ENCODE results near the gene FGFR2.

FGFR2 gene

GRCh38 chr10:121598263-121599249 lies at the start of gene FGFR2:
Gene FGFR2, minus strand, starts transcription at chr10:121598444. Its CDS starts 4,627 bp downstream, at chr10:121593817.
- DNase-seq (ENCODE audit: low read depth): peak; percentile 12

- DNase-seq (ENCODE audit: low read depth): no peak
These were observed 49.2 kb upstream of the FGFR2 start for GRCh38 chr10:121647401-121647800.

DNA sequence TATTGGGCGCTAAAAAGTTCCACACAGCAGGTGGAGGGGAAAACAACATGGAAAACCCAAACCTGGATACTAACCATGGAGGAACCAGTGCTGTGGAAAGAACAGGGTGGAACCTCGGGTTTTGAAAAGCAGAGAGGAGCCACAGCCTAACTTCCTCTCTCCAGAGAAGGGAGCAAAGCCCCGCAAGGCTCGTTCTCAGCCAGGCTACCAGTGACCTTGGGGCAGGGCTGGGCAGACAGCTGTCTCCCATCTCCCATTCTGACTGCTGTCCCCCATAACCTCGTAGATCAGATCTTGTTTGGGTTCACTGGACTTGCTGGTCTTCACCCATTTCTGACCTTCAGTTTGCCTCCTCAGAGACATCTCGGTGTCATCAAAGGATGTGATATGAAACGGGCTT lies 47.5 kb upstream of the FGFR2 start:
- no peak for DNase-seq (ENCODE audit: low read depth)

DNA sequence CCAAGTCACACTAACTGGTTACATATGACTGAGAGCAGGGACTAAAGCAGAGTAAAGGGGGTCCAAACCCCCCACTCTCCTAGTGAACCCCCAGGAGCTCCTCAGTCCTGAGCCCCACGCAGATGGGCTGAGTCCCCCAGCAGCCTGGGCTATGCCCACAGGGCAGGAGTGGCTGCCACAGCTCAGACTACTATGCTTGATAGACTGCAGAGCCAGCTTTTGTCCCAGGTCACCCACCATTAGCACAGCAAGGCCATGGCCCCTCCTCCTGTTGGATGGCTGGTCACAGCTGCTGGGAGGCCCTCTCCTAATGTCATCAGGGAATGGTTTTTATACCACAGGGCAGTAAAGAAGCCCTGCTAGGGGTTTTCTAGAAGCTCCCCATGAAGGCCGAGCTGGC lies 46.3 kb upstream of the FGFR2 start:
- DNase-seq (ENCODE audit: low read depth): no peak

GRCh38 chr10:121640266-121640665 lies 42.0 kb upstream of the FGFR2 start:
- no peak for DNase-seq (ENCODE audit: low read depth)

DNA sequence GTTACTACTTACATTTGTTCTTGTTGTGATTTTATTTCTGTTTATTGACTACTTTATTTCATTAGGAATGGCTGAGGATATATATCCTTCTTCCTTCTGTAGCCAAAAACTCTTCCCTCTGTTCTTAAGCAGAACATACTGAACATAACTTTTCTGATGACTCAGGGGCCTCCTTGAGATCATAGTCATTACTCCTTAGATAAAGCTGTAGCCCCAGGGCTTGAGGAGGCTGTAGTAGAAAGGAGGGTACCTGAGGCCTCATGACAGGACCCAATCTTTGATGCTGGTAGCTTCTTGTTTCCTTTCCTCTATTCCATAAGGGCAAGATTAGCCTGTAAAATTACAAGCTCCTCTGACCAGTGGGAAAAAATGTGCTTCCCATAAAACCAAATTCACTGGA lies 41.2 kb upstream of the FGFR2 start:
- DNase-seq (ENCODE audit: low read depth): no peak

DNA sequence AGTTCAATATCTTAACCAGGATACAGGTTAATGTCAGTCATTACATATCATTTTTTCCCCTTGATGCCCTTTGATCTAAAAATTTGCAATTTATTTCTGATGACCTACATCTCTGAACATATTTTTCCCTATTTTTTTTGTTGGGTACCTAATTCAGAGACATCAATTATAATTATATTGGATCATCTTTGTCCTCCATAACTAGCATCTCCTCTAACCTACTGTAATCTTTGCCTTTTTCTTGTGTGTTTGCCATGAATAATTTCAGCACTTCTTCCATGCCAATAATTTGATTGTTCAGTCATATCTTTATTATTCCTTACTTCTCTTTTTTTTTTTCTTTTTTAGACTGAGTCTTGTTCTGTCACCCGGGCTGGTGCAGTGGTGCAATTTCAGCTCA lies 39.2 kb upstream of the FGFR2 start:
- no peak for DNase-seq (ENCODE audit: low read depth)

GRCh38 chr10:121633056-121633455 lies 34.8 kb upstream of the FGFR2 start:
- DNase-seq (ENCODE audit: low read depth): no peak

GRCh38 chr10:121631365-121632029 lies 33.3 kb upstream of the FGFR2 start:
- DNase-seq (ENCODE audit: low read depth): no peak

DNA sequence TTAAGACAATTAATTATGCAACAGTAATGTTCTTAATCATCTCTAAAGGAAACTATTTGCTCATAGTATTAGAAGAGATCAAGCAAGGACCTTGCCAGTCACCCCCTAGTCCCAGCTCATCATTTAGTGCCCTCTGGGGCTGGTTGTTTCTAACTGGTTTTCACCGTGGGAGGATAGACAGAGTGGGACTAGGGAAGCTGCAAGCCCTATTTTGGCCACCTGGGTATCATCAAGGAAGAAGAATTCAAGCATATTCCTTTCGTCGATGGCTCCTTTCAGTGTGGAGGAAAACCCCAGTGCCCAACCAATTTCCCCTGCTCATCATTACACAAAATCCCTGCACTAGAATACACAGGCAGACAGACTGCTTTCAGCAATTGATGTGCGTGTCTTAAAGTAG lies 30.6 kb upstream of the FGFR2 start:
- no peak for DNase-seq (ENCODE audit: low read depth)

- no peak for DNase-seq (ENCODE audit: low read depth)
These were observed 29.8 kb upstream of the FGFR2 start for GRCh38 chr10:121627876-121628581.

- no peak for DNase-seq (ENCODE audit: low read depth)
These were observed 26.7 kb upstream of the FGFR2 start for GRCh38 chr10:121624836-121625486.

GRCh38 chr10:121618906-121619305 lies 20.7 kb upstream of the FGFR2 start:
- DNase-seq (ENCODE audit: low read depth): no peak

DNA sequence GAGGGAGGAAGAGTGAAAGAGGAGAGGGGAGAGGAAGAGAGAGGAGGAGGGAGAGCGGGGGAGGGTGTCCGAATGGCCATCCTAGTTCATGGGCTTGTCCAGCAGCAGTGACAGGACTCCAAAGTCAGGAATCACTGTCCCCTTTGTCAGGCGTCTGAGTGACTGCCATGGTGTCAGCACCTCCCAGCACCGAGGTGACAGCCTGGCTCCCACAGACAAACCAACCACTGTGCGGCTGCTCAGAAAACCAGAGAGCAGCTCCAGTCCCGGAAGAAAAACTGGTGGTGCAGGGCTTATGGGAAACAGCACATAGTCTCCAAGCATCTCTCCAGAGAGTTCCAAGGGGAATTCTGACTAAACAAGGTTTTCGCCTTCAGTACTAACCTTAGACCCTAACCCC lies 18.9 kb upstream of the FGFR2 start:
- DNase-seq (ENCODE audit: low read depth): no peak

GRCh38 chr10:121616291-121616690 lies 18.0 kb upstream of the FGFR2 start:
- DNase-seq (ENCODE audit: low read depth): no peak

- DNase-seq (ENCODE audit: low read depth): no peak
These were observed 17.6 kb upstream of the FGFR2 start for GRCh38 chr10:121615836-121616235.

DNA sequence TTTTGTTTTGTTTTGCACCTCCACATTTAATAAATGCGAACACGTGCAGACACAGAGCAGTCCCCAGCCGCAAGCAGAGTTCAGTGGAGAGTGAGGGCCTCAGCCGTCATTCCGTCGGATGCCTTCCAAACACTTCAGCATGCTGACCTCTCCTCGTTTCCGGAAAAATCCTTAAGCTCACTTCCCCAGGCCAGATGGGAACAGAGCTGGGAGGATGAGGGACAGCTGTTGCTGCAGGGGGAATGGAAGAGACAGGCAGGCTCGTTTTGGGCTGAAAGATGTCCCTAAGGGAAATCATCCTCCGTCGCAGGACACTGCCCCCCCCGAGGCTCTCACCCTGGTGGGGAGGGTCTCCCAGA lies 17.2 kb upstream of the FGFR2 start:
- DNase-seq (ENCODE audit: low read depth): no peak

DNA sequence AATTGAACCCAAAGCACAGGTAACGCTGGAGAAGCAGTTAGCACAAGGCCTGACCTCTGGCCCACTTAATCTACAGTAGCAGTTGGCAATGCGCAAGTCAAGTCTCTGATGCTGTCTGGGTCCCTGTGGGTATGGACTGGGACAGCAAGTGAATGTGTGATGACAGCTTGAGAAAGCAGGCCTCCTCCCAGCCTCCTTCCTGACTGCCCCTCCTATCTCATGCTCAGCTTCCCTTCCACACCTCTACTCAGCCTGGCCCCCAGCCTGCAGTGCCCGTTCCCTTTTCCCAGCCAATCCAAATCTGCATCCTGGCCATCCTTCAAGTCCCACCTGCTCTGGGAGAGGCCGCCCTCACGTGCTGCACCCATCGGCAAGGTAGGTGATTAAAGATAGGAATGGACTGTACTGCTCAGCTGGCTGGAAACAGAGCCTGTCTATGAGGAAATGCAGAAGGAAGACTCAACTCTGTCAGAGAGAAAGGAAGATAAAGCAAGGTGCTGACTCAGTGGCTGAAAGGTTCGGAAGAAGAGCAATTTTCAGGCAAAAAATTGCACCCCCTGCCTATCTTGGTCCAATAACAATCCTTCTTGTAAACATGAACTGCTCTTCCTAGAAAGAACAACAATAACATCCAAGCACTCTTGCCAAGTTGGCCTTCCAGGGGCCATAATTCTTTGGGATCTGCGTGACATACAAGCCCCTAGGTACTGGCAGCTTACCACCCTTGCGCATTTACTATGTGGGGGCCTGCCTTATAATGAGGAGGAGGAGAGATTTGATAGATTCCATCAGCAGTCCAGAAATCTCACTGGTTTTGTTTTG lies 16.6 kb upstream of the FGFR2 start:
- DNase-seq (ENCODE audit: low read depth): no peak

- no peak for DNase-seq (ENCODE audit: low read depth)
These were observed 15.2 kb upstream of the FGFR2 start for GRCh38 chr10:121613456-121613855.

DNA sequence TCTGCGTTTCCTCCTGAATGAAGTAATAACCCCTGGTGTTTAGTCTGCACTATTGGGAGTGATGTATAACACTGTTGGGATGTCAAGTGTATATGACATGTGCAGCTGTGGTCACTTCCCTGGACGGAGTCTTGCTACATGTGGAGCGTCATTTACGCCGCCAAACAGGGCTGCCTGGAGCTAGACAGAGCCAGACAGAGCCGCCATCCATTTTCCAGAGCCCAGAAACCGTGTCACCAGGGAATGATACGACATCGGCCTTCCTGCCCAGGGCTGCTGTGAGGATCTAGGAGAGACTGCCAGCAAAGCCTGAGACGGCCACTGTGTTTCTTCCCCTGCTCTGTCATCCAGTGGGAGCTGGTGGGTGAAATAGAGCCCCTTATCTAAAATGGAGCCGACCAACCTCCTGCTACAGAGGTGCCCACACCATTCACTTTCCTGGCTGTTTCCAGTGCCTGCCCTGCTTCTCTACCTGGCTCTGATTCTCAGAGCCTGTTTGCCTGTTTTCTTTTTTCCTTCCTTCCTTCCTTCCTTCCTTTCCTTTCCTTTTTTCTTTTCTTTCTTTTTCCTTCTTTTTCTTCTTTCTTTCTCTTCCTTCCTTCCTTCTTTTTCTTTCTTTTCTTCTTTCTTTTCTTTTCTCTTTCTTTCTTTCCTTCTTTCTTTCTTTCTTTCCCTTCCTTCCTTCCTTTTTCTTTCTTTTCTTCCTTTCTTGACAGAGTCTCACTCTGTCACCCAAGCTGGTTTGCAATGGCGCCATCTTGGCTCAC lies 13.3 kb upstream of the FGFR2 start:
- no peak for DNase-seq (ENCODE audit: low read depth)

Measured in GM04504 (cell line).